H9 (cell line): ENCODE results near the gene TEX13A. TPM values are rescaled to one million over a fixed set of nuclear protein-coding genes. Genes with fewer than 3 reads are reported as not detected.

Source experiments
- DNase-seq: peaks from one replicate; pipeline ENCODE4 v3.0.0-alpha.2; 2017
- H2AFZ ChIP-seq: one replicate; pipeline ENCODE4 v1.6.1; 2013; ENCODE audit warnings: mild to moderate bottlenecking, low read length, control low read depth, moderate library complexity
- H2AK5ac ChIP-seq: 2 replicates; pipeline ENCODE4 v1.6.1; 2013; ENCODE audit warnings: low read length, control low read depth, mixed read lengths; ENCODE audit not compliant: insufficient read length
- H2BK120ac ChIP-seq: one replicate; pipeline ENCODE4 v1.6.1; 2013; ENCODE audit warnings: low read depth, mild to moderate bottlenecking, low read length, control low read depth, inconsistent platforms; ENCODE audit not compliant: poor library complexity, severe bottlenecking
- H2BK12ac ChIP-seq: 2 replicates; pipeline ENCODE4 v1.6.1; 2013; ENCODE audit warnings: low read length, control low read depth, mixed read lengths, low read depth; ENCODE audit not compliant: insufficient read length
- H2BK15ac ChIP-seq: 2 replicates; pipeline ENCODE4 v1.6.1; 2013; ENCODE audit warnings: low read depth, low read length, control low read depth
- H2BK20ac ChIP-seq: one replicate; pipeline ENCODE4 v1.6.1; 2013; ENCODE audit warnings: low read depth, mild to moderate bottlenecking, low read length, control low read depth, inconsistent platforms; ENCODE audit not compliant: poor library complexity, severe bottlenecking
- H2BK5ac ChIP-seq: 2 replicates; pipeline ENCODE4 v1.6.1; 2013; ENCODE audit warnings: low read length, control low read depth, mixed read lengths; ENCODE audit not compliant: insufficient read length
- H3K14ac ChIP-seq: 2 replicates; pipeline ENCODE4 v1.6.1; 2013; ENCODE audit warnings: low read length, control low read depth; ENCODE audit not compliant: insufficient read depth
- H3K18ac ChIP-seq: 2 replicates; pipeline ENCODE4 v1.6.1; 2013; ENCODE audit warnings: low read depth, mild to moderate bottlenecking, mixed read lengths, low read length, control low read depth; ENCODE audit not compliant: insufficient read length
- H3K23ac ChIP-seq: 2 replicates; pipeline ENCODE4 v1.6.1; 2013; ENCODE audit warnings: low read length, control low read depth, mixed read lengths, low read depth; ENCODE audit not compliant: insufficient read length
- H3K23me2 ChIP-seq: 2 replicates; pipeline ENCODE4 v1.6.1; 2013; ENCODE audit warnings: low read depth, mild to moderate bottlenecking, mixed read lengths, low read length, control low read depth; ENCODE audit not compliant: insufficient read length, poor library complexity, severe bottlenecking
- H3K27ac ChIP-seq: 2 replicates; pipeline ENCODE4 v1.5.1; 2013; ENCODE audit warnings: low read length, control low read depth, mixed read lengths, low read depth; ENCODE audit not compliant: insufficient read length
- H3K27me3 ChIP-seq: 2 replicates; pipeline ENCODE4 v1.6.1; 2013; ENCODE audit warnings: low read length, control low read depth, inconsistent platforms; ENCODE audit not compliant: insufficient read depth
- H3K4ac ChIP-seq: 2 replicates; pipeline ENCODE4 v1.6.1; 2013; ENCODE audit warnings: low read depth, mild to moderate bottlenecking, control low read depth, inconsistent platforms, low read length, moderate library complexity
- H3K4me1 ChIP-seq: 2 replicates; pipeline ENCODE4 v1.6.1; 2013; ENCODE audit warnings: low read length, control low read depth, inconsistent platforms; ENCODE audit not compliant: insufficient read depth
- H3K4me2 ChIP-seq: 2 replicates; pipeline ENCODE4 v1.6.1; 2013; ENCODE audit warnings: low read length, control low read depth, mixed read lengths; ENCODE audit not compliant: insufficient read length, insufficient read depth
- H3K56ac ChIP-seq: 2 replicates; pipeline ENCODE4 v1.6.1; 2013; ENCODE audit warnings: low read depth, mild to moderate bottlenecking, mixed read lengths, low read length, control low read depth; ENCODE audit not compliant: insufficient read length
- H3K79me1 ChIP-seq: 2 replicates; pipeline ENCODE4 v1.6.1; 2013; ENCODE audit warnings: low read depth, mild to moderate bottlenecking, moderate library complexity, low read length, control low read depth, inconsistent platforms; ENCODE audit not compliant: insufficient read depth, poor library complexity, severe bottlenecking
- H3K79me2 ChIP-seq: 2 replicates; pipeline ENCODE4 v1.6.1; 2013; ENCODE audit warnings: low read length, control low read depth, inconsistent platforms; ENCODE audit not compliant: insufficient read depth
- H3K9ac ChIP-seq: 2 replicates; pipeline ENCODE4 v1.6.1; 2013; ENCODE audit warnings: low read length, control low read depth, mixed read lengths; ENCODE audit not compliant: insufficient read length; ENCODE audit errors: extremely low read depth
- H3K9me3 ChIP-seq: one replicate; pipeline ENCODE4 v1.6.1; 2013; ENCODE audit warnings: low read depth, low read length, inconsistent platforms; ENCODE audit not compliant: control insufficient read depth
- H3T11ph ChIP-seq: one replicate; pipeline ENCODE4 v1.6.1; 2013; ENCODE audit warnings: mild to moderate bottlenecking, low read length, control low read depth, inconsistent platforms
- H4K20me1 ChIP-seq: one replicate; pipeline ENCODE4 v1.6.1; 2013; ENCODE audit not compliant: control insufficient read depth, insufficient read length, insufficient read depth
- H4K5ac ChIP-seq: 2 replicates; pipeline ENCODE4 v1.6.1; 2013; ENCODE audit warnings: low read depth, mild to moderate bottlenecking, mixed read lengths, low read length, control low read depth; ENCODE audit not compliant: insufficient read length
- H4K8ac ChIP-seq: replicated peaks from 2 replicates; pipeline ENCODE4 v1.6.1; 2013; ENCODE audit warnings: low read length, control low read depth, mixed read lengths, low read depth; ENCODE audit not compliant: insufficient read length
- H4K91ac ChIP-seq: 2 replicates; pipeline ENCODE4 v1.6.1; 2013; ENCODE audit warnings: low read depth, mild to moderate bottlenecking, moderate library complexity, mixed read lengths, low read length, control low read depth; ENCODE audit not compliant: insufficient read length
- H3K27ac Mint-ChIP-seq, 3 experiments: 2 replicates in 2 of 3; 3 replicates in 1 of 3; pipeline ENCODE4 v1.8.0; 2020 to 2021; ENCODE audit warnings: mixed read lengths in 3 of 3, mild to moderate bottlenecking in 1 of 3, moderate library complexity in 1 of 3
- H3K27me3 Mint-ChIP-seq: 2 replicates; pipeline ENCODE4 v1.8.0; 2021; ENCODE audit warnings: low read depth, mild to moderate bottlenecking, moderate library complexity, mixed read lengths
- H3K36me3 Mint-ChIP-seq, 3 experiments: 2 replicates in 2 of 3; 3 replicates in 1 of 3; pipeline ENCODE4 v1.8.0; 2020 to 2021; ENCODE audit warnings: low read depth in 3 of 3, mixed read lengths in 3 of 3; ENCODE audit not compliant: insufficient read depth in 1 of 3
- H3K4me1 Mint-ChIP-seq, 2 experiments: 2 replicates each; pipeline ENCODE4 v1.8.0; 2020; ENCODE audit warnings: mixed read lengths in 2 of 2
- H3K4me3 Mint-ChIP-seq, 2 experiments: 2 replicates in 1 of 2; 3 replicates in 1 of 2; pipeline ENCODE4 v1.8.0; 2020 to 2021; ENCODE audit warnings: mild to moderate bottlenecking in 2 of 2, mixed read lengths in 2 of 2, moderate library complexity in 1 of 2
- H3K9me3 Mint-ChIP-seq, 2 experiments: 2 replicates in 1 of 2; 3 replicates in 1 of 2; pipeline ENCODE4 v1.8.0; 2020; ENCODE audit warnings: mild to moderate bottlenecking in 2 of 2, mixed read lengths in 2 of 2, moderate library complexity in 1 of 2
- CTCF ChIP-seq: fragments of 200-600 bp; sonication (generic); conservative IDR thresholded peaks from 3 replicates; pipeline ENCODE4 v1.8.0; 2021; ENCODE audit warnings: antibody characterized with exemption, mild to moderate bottlenecking
- WGBS: extraction: QIAGEN DNeasy Blood & Tissue Kit; methylation state at CpG from one replicate; pipeline ENCODE4 v1.1.7; 2013; ENCODE audit warnings: missing lambda C conversion rate, low lambda C conversion rate, mixed read lengths; ENCODE audit not compliant: insufficient read length; ENCODE audit errors: extremely low coverage; 5-methylcytosine and 5-hydroxymethylcytosine counted together
- total RNA-seq: library from RNA; stranded (reverse); gene quantifications from 2 replicates; pipeline ENCODE4 v1.2.1, GENCODE V29; 2021

The TEX13A gene
- total RNA-seq, 1 experiment from 2014 or later = not detected

- H4K8ac ChIP-seq = no peak overlapping the region
- no CpG with 5 or more reads among the region's 2 CpGs for WGBS
- no peak overlapping the region for H3K27ac ChIP-seq
- no peak overlapping the region for H3T11ph ChIP-seq
- no peak overlapping the region for H2AFZ ChIP-seq
- H2BK20ac ChIP-seq = no peak overlapping the region
- H3K23ac ChIP-seq = no peak overlapping the region
- H3K56ac ChIP-seq = no peak overlapping the region
- Mint-ChIP-seq H3K36me3 (no peaks in the 10 kb centered on the region; a peak in 1 of 7 replicates), H3K27ac (no peak overlapping the region), H3K27me3 (no peaks in the 10 kb centered on the region), H3K9me3 (peaks cover 0 to 32% of the 10 kb centered on the region in 2 experiments; a peak in 3 of 5 replicates), H3K4me1 (no peaks in the 10 kb centered on the region), H3K4me3 (no peak overlapping the region)
- no peak overlapping the region for H3K18ac ChIP-seq
- no peak overlapping the region for H2BK15ac ChIP-seq
- H3K9ac ChIP-seq = no peak overlapping the region
- H2BK12ac ChIP-seq = no peak overlapping the region
- no peaks in the 10 kb centered on the region for H3K79me2 ChIP-seq
- no peak overlapping the region for H3K4ac ChIP-seq
- H3K79me1 ChIP-seq = no peaks in the 10 kb centered on the region
- no peak overlapping the region for H3K14ac ChIP-seq
- no peak overlapping the region for H4K91ac ChIP-seq
- DNase-seq = no peak
- no peak overlapping the region for H2BK120ac ChIP-seq
- no peak overlapping the region for H2AK5ac ChIP-seq
- no peaks in the 10 kb centered on the region for H3K4me1 ChIP-seq
- no peaks in the 10 kb centered on the region for H3K9me3 ChIP-seq
- no peak overlapping the region for H3K4me2 ChIP-seq
- no peaks in the 10 kb centered on the region for H4K20me1 ChIP-seq
- TF ChIP-seq CTCF = peak; percentile 78
- H4K5ac ChIP-seq = no peak overlapping the region
- no peaks in the 10 kb centered on the region for H3K27me3 ChIP-seq
- H3K23me2 ChIP-seq = no peaks in the 10 kb centered on the region
- H2BK5ac ChIP-seq = no peak overlapping the region
These were observed 30.1 kb downstream of the TEX13A start for GRCh38 chrX:105190252-105190853.
